Left ventricle myocardium inferior (tissue), 1 donor: ENCODE measurements around the gene MYO1H. TPM values are rescaled to one million over a fixed set of nuclear protein-coding genes. Genes with fewer than 3 reads are reported as not detected.
A peak's percentile ranks its signal among the peaks of the same experiment; 100 is the strongest.

Experiments
- DNase-seq: peaks from one replicate; pipeline ENCODE4 v3.0.0-alpha.2; 2020
- H3K27ac ChIP-seq: fragments of 200-600 bp; replicated peaks from 2 replicates; pipeline ENCODE4 v1.8.0; 2021
- H3K27me3 ChIP-seq: fragments of 200-600 bp; 2 replicates; pipeline ENCODE4 v1.8.0; 2021; ENCODE audit warnings: low read depth
- H3K36me3 ChIP-seq: fragments of 200-600 bp; 2 replicates; pipeline ENCODE4 v1.8.0; 2021
- H3K4me1 ChIP-seq: fragments of 200-600 bp; 2 replicates; pipeline ENCODE4 v1.8.0; 2021
- H3K4me3 ChIP-seq: fragments of 200-600 bp; 2 replicates; pipeline ENCODE4 v1.8.0; 2021; ENCODE audit warnings: mild to moderate bottlenecking, moderate library complexity
- H3K9me3 ChIP-seq: fragments of 200-600 bp; replicated peaks from 2 replicates; pipeline ENCODE4 v1.8.0; 2021
- CTCF ChIP-seq: fragments of 200-600 bp; IDR thresholded peaks from 2 replicates; pipeline ENCODE4 v1.8.0; 2021; ENCODE audit warnings: antibody characterized with exemption, mild to moderate bottlenecking, borderline replicate concordance
- intact Hi-C: fragments of 100-400 bp; cut with micrococcal nuclease; formaldehyde crosslinking; loops from one replicate; pipeline ENCODE4 v1.11.0; 2022
- total RNA-seq: library from RNA; stranded (reverse); fragmentation: NEBNext Ultra II Directional; extraction: Animal tissue kit (Norgen Biotek cat#: 25700); gene quantifications from one replicate; pipeline ENCODE4 v1.2.1, GENCODE V29; 2021
- donor health status: DM: no; HTN: yes; CAD: no; lungs with severe emphysema.

Gene MYO1H
- total RNA-seq, 1 donor from 2014 or later = 0.16 TPM

GRCh38 chr12:109304485-109304884, 43.2 kb upstream of the MYO1H start:
- H3K4me1 ChIP-seq = peaks cover 9% of the 10 kb centered on the region
- H3K27me3 ChIP-seq = peaks cover 74% of the 10 kb centered on the region
- DNase-seq = no peak
- no peak overlapping the region for H3K4me3 ChIP-seq
- intact Hi-C loops = no loop called here
- TF ChIP-seq CTCF = no peak
- H3K27ac ChIP-seq = no peak overlapping the region
- no peaks in the 10 kb centered on the region for H3K36me3 ChIP-seq
- no peaks in the 10 kb centered on the region for H3K9me3 ChIP-seq

GRCh38 chr12:109305547-109305946, 42.2 kb upstream of the MYO1H start:
- DNase-seq = no peak
- H3K9me3 ChIP-seq = no peaks in the 10 kb centered on the region
- peaks cover 79% of the 10 kb centered on the region for H3K27me3 ChIP-seq

GRCh38 chr12:109307051-109307450, 40.6 kb upstream of the MYO1H start:
- intact Hi-C loops = no loop called here
- TF ChIP-seq CTCF = no peak
- Histone ChIP-seq H3K4me1 (peaks cover 17% of the 10 kb centered on the region), H3K36me3 (no peaks in the 10 kb centered on the region), H3K9me3 (no peaks in the 10 kb centered on the region), H3K4me3 (no peak overlapping the region), H3K27me3 (peaks cover 87% of the 10 kb centered on the region), H3K27ac (no peak overlapping the region)
- no peak for DNase-seq

More at GRCh38 chr12:109305547-109305946, 42.2 kb upstream of the MYO1H start:
- intact Hi-C loops = no loop called here
- Histone ChIP-seq H3K4me3 (no peak overlapping the region), H3K4me1 (peaks cover 15% of the 10 kb centered on the region), H3K36me3 (no peaks in the 10 kb centered on the region), H3K27ac (no peak overlapping the region)
- TF ChIP-seq CTCF = no peak

DNA sequence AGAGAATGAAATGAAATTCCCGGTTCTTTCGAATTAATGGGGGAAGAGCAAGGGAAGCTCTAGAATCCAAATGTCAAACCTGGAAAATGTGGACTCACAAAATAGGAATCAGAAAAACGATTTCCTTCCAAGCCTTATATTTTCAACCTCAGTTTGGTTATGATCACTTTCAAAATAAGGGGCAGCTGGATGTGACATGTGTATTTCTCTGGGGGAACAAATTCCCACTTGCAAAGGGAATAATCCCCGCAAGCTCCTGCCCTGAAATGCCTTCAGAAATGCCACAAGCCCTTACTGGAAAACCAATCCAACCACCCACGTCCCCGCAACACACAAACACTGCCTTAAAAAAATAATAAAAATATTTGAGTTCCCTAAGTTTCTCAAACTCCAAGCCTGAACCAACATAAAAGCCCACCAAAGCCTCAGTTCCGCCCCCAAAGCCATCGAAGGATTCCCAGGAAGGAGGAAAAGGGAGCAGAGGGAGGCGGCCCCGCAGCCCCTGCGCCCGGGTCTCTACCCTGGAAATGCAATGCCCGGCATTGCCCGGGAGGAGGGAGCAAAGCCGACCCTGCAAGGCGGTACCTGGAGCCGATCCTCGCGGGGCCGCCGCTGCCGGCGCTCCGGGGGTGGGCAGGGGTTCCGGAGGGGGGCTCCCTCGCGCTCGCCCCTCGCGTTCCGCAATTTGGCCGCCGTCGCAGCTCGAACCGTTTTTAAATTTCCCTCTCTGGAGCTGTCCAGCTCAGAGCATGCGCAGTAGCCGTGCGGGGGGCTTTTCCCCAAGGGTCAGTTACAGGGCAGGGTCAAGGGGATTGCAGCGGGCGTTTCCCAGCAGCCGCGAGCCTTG, 38.9 kb upstream of the MYO1H start, which contains the start of gene FOXN4:
FOXN4 (minus strand) TSS at position 751 of the 847 bp plus-strand sequence. CDS start 963 bp downstream, outside the sequence.
- intact Hi-C loops = no loop called here
- H3K4me3 ChIP-seq = peak within 1 kb of the TSS; percentile 64
- H3K36me3 ChIP-seq = no peaks in the 10 kb centered on the region
- no peak for TF ChIP-seq CTCF
- no peak for DNase-seq
- H3K4me1 ChIP-seq = peaks cover 17% of the 10 kb centered on the region
- no peaks in the 10 kb centered on the region for H3K9me3 ChIP-seq
- H3K27ac ChIP-seq = no peak within 1 kb of the TSS
- peaks cover 74% of the 10 kb centered on the region for H3K27me3 ChIP-seq

DNA sequence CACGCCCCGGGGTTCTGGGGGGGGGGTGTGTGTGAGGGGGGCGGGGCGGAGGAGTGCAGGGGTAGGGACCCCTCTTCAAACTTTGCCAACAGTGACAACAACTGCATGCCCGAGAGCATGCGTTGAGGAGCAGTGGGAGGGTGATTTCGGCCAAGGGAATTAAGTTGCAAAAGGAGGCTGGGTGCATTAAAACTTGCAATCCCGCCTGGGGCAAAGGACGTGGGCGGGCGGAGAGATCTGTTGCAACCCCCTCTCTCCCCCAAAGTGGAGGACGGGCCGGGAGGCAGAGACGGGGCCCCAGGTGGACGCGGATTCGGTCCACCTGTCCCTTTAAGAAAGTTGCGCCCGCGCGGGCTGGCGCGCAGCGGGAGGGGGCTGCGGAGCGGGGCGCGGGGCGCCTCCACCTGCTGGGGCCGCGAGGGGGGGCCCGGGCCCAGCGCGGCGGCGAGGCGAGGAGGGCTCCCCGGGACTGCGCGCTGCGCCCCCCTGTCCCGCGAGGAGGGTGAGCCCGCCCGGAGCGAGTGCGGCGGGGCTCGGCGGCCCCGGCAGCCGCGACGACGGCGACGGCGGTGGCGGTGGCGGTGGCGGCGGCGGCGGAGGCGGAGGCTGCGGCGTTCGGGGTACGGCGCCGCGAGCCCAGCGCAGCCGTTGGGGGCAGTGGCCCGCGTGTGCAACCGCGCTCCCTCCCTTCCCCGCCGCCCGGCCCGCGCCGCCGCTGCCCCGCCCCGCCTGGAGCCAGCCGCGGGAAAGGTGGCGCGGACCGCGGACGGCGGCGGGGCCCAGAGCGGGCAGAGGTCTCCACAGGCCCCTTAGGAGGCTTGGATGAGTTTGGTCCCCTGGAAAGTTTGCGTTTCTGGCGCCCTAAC, 38.1 kb upstream of the MYO1H start:
- no peak for TF ChIP-seq CTCF
- Histone ChIP-seq H3K27ac (no peak overlapping the region), H3K27me3 (peaks cover 70% of the 10 kb centered on the region), H3K4me3 (peak overlapping the region; percentile 64), H3K9me3 (no peaks in the 10 kb centered on the region), H3K36me3 (no peaks in the 10 kb centered on the region), H3K4me1 (peaks cover 17% of the 10 kb centered on the region)
- no peak for DNase-seq
- intact Hi-C loops = no loop called here
